Panc1 (cell line): Measurements from ENCODE around the gene RBM6. TPM values are rescaled to one million over a fixed set of nuclear protein-coding genes. Genes with fewer than 3 reads are reported as not detected.

ENCODE experiments used
- ATAC-seq: fragments of 200-7000 bp; cut with Tn5 transposase; 2 replicates; pipeline ENCODE4 v1.9.1; 2020; ENCODE audit warnings: mild to moderate bottlenecking, moderate library complexity
- BruUV-seq: library from RNA; stranded (reverse); fragments of 400-500 nt; replicated peaks from 2 replicates; lab custom pipeline; 2021; lab: Mats Ljungman, UMichigan
- CTCF ChIA-PET: fragments of 300-600 bp; sonication (Branson Sonifier 250); formaldehyde crosslinking; loops from one replicate; lab custom pipeline; 2022; ENCODE audit warnings: antibody characterized with exemption; lab: Charles Lee
- POLR2A ChIA-PET: fragments of 300-600 bp; sonication (Branson Sonifier 250); formaldehyde crosslinking; loops from one replicate; lab custom pipeline; 2022; ENCODE audit warnings: antibody characterized with exemption; lab: Charles Lee
- DNase-seq: peaks from one replicate; pipeline ENCODE4 v3.0.0-alpha.2; 2010; ENCODE audit warnings: low read depth, low spot score
- H3K27ac ChIP-seq: 2 replicates; pipeline ENCODE4 v1.5.1; 2011; ENCODE audit warnings: mild to moderate bottlenecking, low read length, inconsistent platforms
- H3K27me3 ChIP-seq: fragments of 200-500 bp; sonication (Bioruptor generic); 2 replicates; pipeline ENCODE4 v1.6.0; 2014; ENCODE audit warnings: low read length, inconsistent platforms; ENCODE audit not compliant: control insufficient read depth, insufficient read depth
- H3K36me3 ChIP-seq: fragments of 200-500 bp; sonication (Bioruptor generic); 2 replicates; pipeline ENCODE4 v1.5.1; 2014; ENCODE audit warnings: inconsistent platforms, mild to moderate bottlenecking, low read length, moderate library complexity; ENCODE audit not compliant: control insufficient read depth, insufficient read depth
- H3K4me1 ChIP-seq: 2 replicates; pipeline ENCODE4 v1.5.1; 2011; ENCODE audit warnings: inconsistent platforms, mild to moderate bottlenecking, low read length, moderate library complexity; ENCODE audit not compliant: control insufficient read depth, insufficient read depth
- H3K4me3 ChIP-seq, 2 experiments: 2 replicates each; pipeline ENCODE4 v1.5.1; 2011 to 2012; ENCODE audit warnings: low read depth in 2 of 2, low read length in 2 of 2, mild to moderate bottlenecking in 2 of 2, inconsistent platforms in 1 of 2, moderate library complexity in 1 of 2
- H3K9me3 ChIP-seq: fragments of 200-500 bp; sonication (Bioruptor generic); 2 replicates; pipeline ENCODE4 v1.5.1; 2014; ENCODE audit warnings: low read depth, mild to moderate bottlenecking, inconsistent platforms, low read length, moderate library complexity; ENCODE audit not compliant: control insufficient read depth, insufficient read depth
- POLR2AphosphoS5 ChIP-seq: IDR thresholded peaks from 2 replicates; pipeline ENCODE4 v1.6.1; 2012; ENCODE audit warnings: mild to moderate bottlenecking, low read depth, low read length, moderate library complexity
- REST ChIP-seq, 2 experiments: IDR thresholded peaks; 2 replicates each; pipeline ENCODE4 v1.6.1; 2011 to 2012; ENCODE audit warnings: low read depth in 2 of 2, control low read depth in 1 of 2, low read length in 1 of 2, mild to moderate bottlenecking in 1 of 2, moderate library complexity in 1 of 2; ENCODE audit not compliant: insufficient read depth in 1 of 2
- SIN3A ChIP-seq: IDR thresholded peaks from 2 replicates; pipeline ENCODE4 v1.6.1; 2012; ENCODE audit warnings: low read depth, mild to moderate bottlenecking, low read length, moderate library complexity, borderline replicate concordance; ENCODE audit not compliant: insufficient read depth
- TCF7L2 ChIP-seq: IDR thresholded peaks from 2 replicates; pipeline ENCODE4 v1.6.1; 2011; ENCODE audit warnings: mild to moderate bottlenecking, low read depth, low read length, inconsistent platforms
- in situ Hi-C: cut with HindIII; loops from 2 replicates; pipeline ENCODE4 v1.10.0; 2016; ENCODE audit warnings: low sequenced_read_pairs, low pct_unique_long_range_greater_than_20kb
- intact Hi-C: fragments of 100-400 bp; cut with micrococcal nuclease; formaldehyde crosslinking; loops from one replicate; pipeline ENCODE4 v1.10.0; 2022; ENCODE audit not compliant: unreplicated experiment
- total RNA-seq: library from RNA; stranded (reverse); gene quantifications from one replicate; pipeline ENCODE4 v1.2.1, GENCODE V29; 2021; ENCODE audit not compliant: unreplicated experiment
- TF ChIP-seq, protein P1 (sequence below): fragments of 450-650 bp; IDR thresholded peaks from 2 replicates; pipeline ENCODE4 v1.5.1; 2017; ENCODE audit warnings: mild to moderate bottlenecking

Gene RBM6
- total RNA-seq, 1 experiment from 2014 or later: 43.6 TPM

DNA sequence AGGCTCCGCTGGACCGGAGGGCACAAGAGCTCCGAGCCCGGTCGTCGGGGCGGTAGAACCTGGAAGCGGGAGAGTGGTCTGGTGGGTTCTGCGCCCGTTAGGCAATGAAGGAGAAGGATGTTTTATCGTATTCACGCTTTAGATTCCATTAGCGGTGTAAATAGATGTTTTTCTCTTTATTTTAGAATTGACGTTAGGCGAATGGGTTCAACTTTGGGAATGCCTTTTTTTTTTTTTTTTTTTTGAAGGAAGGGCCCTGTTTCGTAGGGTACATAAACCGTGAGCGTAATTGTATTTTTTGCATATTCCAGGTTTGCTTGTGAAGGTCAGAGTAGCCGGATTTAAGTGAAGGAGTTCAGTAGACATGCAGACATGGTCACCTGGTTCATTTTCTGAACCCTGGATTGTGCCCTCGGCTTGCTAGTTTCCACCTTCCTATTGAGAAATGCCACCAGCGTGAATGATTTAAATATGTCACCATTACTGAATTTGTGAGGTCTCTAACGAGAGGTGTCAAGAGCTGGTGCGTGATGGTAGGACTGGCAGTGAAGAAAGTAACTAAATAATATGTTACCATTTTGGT is 808 bp downstream of the RBM6 start:
- TSS peak; percentile 94 for BruUV-seq
- H3K36me3 ChIP-seq: no peaks in the 10 kb centered on the region; the same call in 1 of the 2 replicates
- H3K9me3 ChIP-seq: no peaks in the 10 kb centered on the region
- peak overlapping the region; percentile 72 to 94 for H3K4me3 ChIP-seq
- no peaks in the 10 kb centered on the region; the same call in 1 of the 2 replicates for H3K4me1 ChIP-seq
- CTCF ChIA-PET: interaction anchor here (0.6 kb wide), 1 partner anchor 86 kb away, joined by 4 read pairs; no protein-coding TSS in a partner anchor
- TF ChIP-seq POLR2AphosphoS5: no peak
- TF ChIP-seq TCF7L2: no peak
- TF ChIP-seq, protein P1, sequence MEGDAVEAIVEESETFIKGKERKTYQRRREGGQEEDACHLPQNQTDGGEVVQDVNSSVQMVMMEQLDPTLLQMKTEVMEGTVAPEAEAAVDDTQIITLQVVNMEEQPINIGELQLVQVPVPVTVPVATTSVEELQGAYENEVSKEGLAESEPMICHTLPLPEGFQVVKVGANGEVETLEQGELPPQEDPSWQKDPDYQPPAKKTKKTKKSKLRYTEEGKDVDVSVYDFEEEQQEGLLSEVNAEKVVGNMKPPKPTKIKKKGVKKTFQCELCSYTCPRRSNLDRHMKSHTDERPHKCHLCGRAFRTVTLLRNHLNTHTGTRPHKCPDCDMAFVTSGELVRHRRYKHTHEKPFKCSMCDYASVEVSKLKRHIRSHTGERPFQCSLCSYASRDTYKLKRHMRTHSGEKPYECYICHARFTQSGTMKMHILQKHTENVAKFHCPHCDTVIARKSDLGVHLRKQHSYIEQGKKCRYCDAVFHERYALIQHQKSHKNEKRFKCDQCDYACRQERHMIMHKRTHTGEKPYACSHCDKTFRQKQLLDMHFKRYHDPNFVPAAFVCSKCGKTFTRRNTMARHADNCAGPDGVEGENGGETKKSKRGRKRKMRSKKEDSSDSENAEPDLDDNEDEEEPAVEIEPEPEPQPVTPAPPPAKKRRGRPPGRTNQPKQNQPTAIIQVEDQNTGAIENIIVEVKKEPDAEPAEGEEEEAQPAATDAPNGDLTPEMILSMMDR: no peak
- TF ChIP-seq SIN3A: no peak
- TF ChIP-seq REST (IDR thresholded peaks at IDR 0.05; ENCODE audit: insufficient read depth in 1 of 2, low read depth in 2 of 2, low read length in 1 of 2): no peak
- in situ Hi-C loops: no loop called here
- no peaks in the 10 kb centered on the region for H3K27me3 ChIP-seq
- ATAC-seq (no peak), DNase-seq (no peak)
- POLR2A ChIA-PET: interaction anchor here (0.6 kb wide), 1 partner anchor 123 kb away, joined by 7 read pairs; no protein-coding TSS in a partner anchor
- H3K27ac ChIP-seq: peak overlapping the region; percentile 81
- intact Hi-C loops: no loop called here

- Histone ChIP-seq H3K9me3 (no peaks in the 10 kb centered on the region), H3K27me3 (no peaks in the 10 kb centered on the region), H3K27ac (no peak overlapping the region), H3K4me1 (no peaks in the 10 kb centered on the region; the same call in 1 of the 2 replicates), H3K4me3 (no peak overlapping the region), H3K36me3 (no peaks in the 10 kb centered on the region; the same call in 1 of the 2 replicates)
- intact Hi-C loops (no loop called here), in situ Hi-C loops (no loop called here)
- no peak for DNase-seq
- POLR2A ChIA-PET: no interaction called here
- TF ChIP-seq SIN3A (no peak), POLR2AphosphoS5 (no peak), REST (IDR thresholded peaks at IDR 0.05; ENCODE audit: insufficient read depth in 1 of 2, low read depth in 2 of 2, low read length in 1 of 2) (no peak), TCF7L2 (no peak)
- TF ChIP-seq, protein P1: no peak
- no peak for ATAC-seq
- CTCF ChIA-PET: no interaction called here
- BruUV-seq: no TSS peak
These were observed 2.7 kb downstream of the RBM6 start for GRCh38 chr3:49942651-49943050.
